Measurements from ENCODE around the gene CD99L2. TPM values are rescaled to one million over a fixed set of nuclear protein-coding genes. Genes with fewer than 3 reads are reported as not detected.

CD99L2 gene
- total RNA-seq, 6 experiments from 2014 or later, result 53.9 to 67.1 (median 56.4) TPM

- Mint-ChIP-seq H3K36me3 (ENCODE audit: low read depth) (peaks cover 20% of the 10 kb centered on the region), H3K27me3 (ENCODE audit: insufficient read depth) (no peaks in the 10 kb centered on the region), H3K4me1 (ENCODE audit: low read depth) (peaks cover 8% of the 10 kb centered on the region; the same call in 1 of the 2 replicates), H3K9me3 (peaks cover 6% of the 10 kb centered on the region; the same call in 1 of the 2 replicates), H3K4me3 (no peak overlapping the region), H3K27ac (no peak overlapping the region)
- no peak for TF ChIP-seq CTCF (IDR thresholded peaks at IDR 0.05)
- DNase-seq, result no peak
Observed at GRCh38 chrX:150854856-150855255, 43.6 kb downstream of the CD99L2 start.

GRCh38 chrX:150849996-150850720 is 48.3 kb downstream of the CD99L2 start:
- H3K36me3 Mint-ChIP-seq (ENCODE audit: low read depth), result no peaks in the 10 kb centered on the region; the same call in 1 of the 2 replicates
- H3K4me1 Mint-ChIP-seq (ENCODE audit: low read depth), result no peaks in the 10 kb centered on the region
- TF ChIP-seq CTCF (IDR thresholded peaks at IDR 0.05), result no peak
- H3K4me3 Mint-ChIP-seq, result no peak overlapping the region
- no peaks in the 10 kb centered on the region for H3K9me3 Mint-ChIP-seq
- DNase-seq, result no peak
- no peaks in the 10 kb centered on the region; the same call in 1 of the 2 replicates for H3K27me3 Mint-ChIP-seq (ENCODE audit: insufficient read depth)
- no peak overlapping the region for H3K27ac Mint-ChIP-seq

- H3K27me3 Mint-ChIP-seq (ENCODE audit: insufficient read depth), result no peaks in the 10 kb centered on the region; the same call in 1 of the 2 replicates
- no peaks in the 10 kb centered on the region for H3K9me3 Mint-ChIP-seq
- no peak for DNase-seq
- TF ChIP-seq CTCF (IDR thresholded peaks at IDR 0.05), result no peak
- no peak overlapping the region for H3K4me3 Mint-ChIP-seq
- H3K27ac Mint-ChIP-seq, result no peak overlapping the region
- 0 out of 2 replicates have a peak, but pooled peaks cover under 1% of the 10 kb centered on the region for H3K4me1 Mint-ChIP-seq (ENCODE audit: low read depth)
- H3K36me3 Mint-ChIP-seq (ENCODE audit: low read depth), result no peaks in the 10 kb centered on the region
Observed at GRCh38 chrX:150849486-150849885, 49.0 kb downstream of the CD99L2 start.

GRCh38 chrX:150848914-150849365 is 49.5 kb downstream of the CD99L2 start:
- H3K27me3 Mint-ChIP-seq (ENCODE audit: insufficient read depth), result no peaks in the 10 kb centered on the region; the same call in 1 of the 2 replicates
- no peaks in the 10 kb centered on the region for H3K9me3 Mint-ChIP-seq
- no peak overlapping the region for H3K27ac Mint-ChIP-seq
- 0 out of 2 replicates have a peak, but pooled peaks cover 6% of the 10 kb centered on the region for H3K4me1 Mint-ChIP-seq (ENCODE audit: low read depth)
- DNase-seq, result no peak
- no peaks in the 10 kb centered on the region for H3K36me3 Mint-ChIP-seq (ENCODE audit: low read depth)
- no peak for TF ChIP-seq CTCF (IDR thresholded peaks at IDR 0.05)
- H3K4me3 Mint-ChIP-seq, result no peak overlapping the region

- no peaks in the 10 kb centered on the region; the same call in 1 of the 2 replicates for H3K27me3 Mint-ChIP-seq (ENCODE audit: insufficient read depth)
- 0 out of 2 replicates have a peak, but pooled peaks cover 7% of the 10 kb centered on the region for H3K4me1 Mint-ChIP-seq (ENCODE audit: low read depth)
- no peak overlapping the region for H3K4me3 Mint-ChIP-seq
- no peaks in the 10 kb centered on the region for H3K9me3 Mint-ChIP-seq
- H3K36me3 Mint-ChIP-seq (ENCODE audit: low read depth), result no peaks in the 10 kb centered on the region
- no peak for DNase-seq
- no peak for TF ChIP-seq CTCF (IDR thresholded peaks at IDR 0.05)
- no peak overlapping the region for H3K27ac Mint-ChIP-seq
Observed at GRCh38 chrX:150847088-150847487, 51.4 kb downstream of the CD99L2 start.

Measured in HFFc6 (cell line).